PC-9 (cell line): ENCODE data around the gene MTIF3. TPM values are rescaled to one million over a fixed set of nuclear protein-coding genes. Genes with fewer than 3 reads are reported as not detected.

Experiments used
- Bru-seq: library from RNA; stranded (reverse); fragments of 400-500 nt; gene quantifications from one replicate; lab custom pipeline; 2021; lab: Mats Ljungman, UMichigan
- BruChase-seq, 2 experiments: library from RNA; stranded (reverse); fragments of 400-500 nt; gene quantifications; one replicate each; lab custom pipeline; 2021; lab: Mats Ljungman, UMichigan
- BruUV-seq: library from RNA; stranded (reverse); fragments of 400-500 nt; replicated peaks from 2 replicates; lab custom pipeline; 2021; lab: Mats Ljungman, UMichigan
- CTCF ChIA-PET: fragments of 300-600 bp; sonication (Branson Sonifier 250); formaldehyde crosslinking; loops from one replicate; lab custom pipeline; 2022; ENCODE audit warnings: antibody characterized with exemption; lab: Charles Lee
- POLR2A ChIA-PET: fragments of 300-600 bp; sonication (Branson Sonifier 250); formaldehyde crosslinking; loops from one replicate; lab custom pipeline; 2022; ENCODE audit warnings: antibody characterized with exemption; ENCODE audit not compliant: unreplicated experiment; lab: Charles Lee
- DNase-seq, 2 experiments: peaks; one replicate each; pipeline versions ENCODE4 v3.0.0 to v3.0.0-alpha.2; 2015 to 2022; ENCODE audit warnings: mixed read lengths in 1 of 2
- H2AFZ ChIP-seq: fragments of 200-600 bp; sonication (generic); 2 replicates; pipeline ENCODE4 v1.8.1; 2017; ENCODE audit warnings: antibody characterized with exemption
- H3F3A ChIP-seq: fragments of 200-600 bp; sonication (generic); 2 replicates; pipeline ENCODE4 v1.8.1; 2017; ENCODE audit warnings: antibody characterized with exemption, mild to moderate bottlenecking, low read depth; ENCODE audit not compliant: insufficient read depth
- H3K27ac ChIP-seq: fragments of 200-600 bp; sonication (generic); 2 replicates; pipeline ENCODE4 v1.6.1; 2016; ENCODE audit warnings: mixed run types
- H3K27me3 ChIP-seq: fragments of 200-600 bp; sonication (generic); 2 replicates; pipeline ENCODE4 v1.6.1; 2016; ENCODE audit warnings: low read depth, mixed run types; ENCODE audit not compliant: insufficient read depth
- H3K36me3 ChIP-seq: fragments of 200-600 bp; sonication (generic); 2 replicates; pipeline ENCODE4 v1.6.1; 2016; ENCODE audit warnings: low read depth, mixed run types
- H3K4me1 ChIP-seq: fragments of 200-600 bp; sonication (generic); replicated peaks from 2 replicates; pipeline ENCODE4 v1.6.1; 2016; ENCODE audit warnings: mixed run types; ENCODE audit not compliant: insufficient read depth
- H3K4me2 ChIP-seq: fragments of 200-600 bp; sonication (generic); 2 replicates; pipeline ENCODE4 v1.6.1; 2017; ENCODE audit warnings: mixed run types
- H3K4me3 ChIP-seq: fragments of 200-600 bp; sonication (generic); 2 replicates; pipeline ENCODE4 v1.6.1; 2016; ENCODE audit warnings: mixed run types
- H3K79me2 ChIP-seq: fragments of 200-600 bp; sonication (generic); 2 replicates; pipeline ENCODE4 v1.6.1; 2017; ENCODE audit warnings: low read depth, mixed run types
- H3K9me2 ChIP-seq: fragments of 200-600 bp; sonication (generic); 2 replicates; pipeline ENCODE4 v1.8.1; 2017; ENCODE audit warnings: mild to moderate bottlenecking; ENCODE audit not compliant: insufficient read depth
- H3K9me3 ChIP-seq: fragments of 200-600 bp; sonication (generic); 2 replicates; pipeline ENCODE4 v1.8.1; 2016; ENCODE audit warnings: low read depth; ENCODE audit not compliant: insufficient read depth
- H4K20me1 ChIP-seq: fragments of 200-600 bp; sonication (generic); 2 replicates; pipeline ENCODE4 v1.8.1; 2017; ENCODE audit not compliant: insufficient read depth
- EZH2 ChIP-seq: fragments of 200-600 bp; sonication (generic); IDR thresholded peaks from 2 replicates; pipeline ENCODE4 v1.8.0; 2017; ENCODE audit warnings: antibody characterized with exemption, low read depth
- intact Hi-C: fragments of 100-400 bp; cut with micrococcal nuclease; formaldehyde crosslinking; loops from one replicate; pipeline ENCODE4 v1.10.0; 2022; ENCODE audit not compliant: unreplicated experiment
- long read RNA-seq: library from polyadenylated mRNA; stranded (forward); transcript quantifications from one replicate; pipeline ENCODE4 v2.0.0, GENCODE V29; 2022
- total RNA-seq: library from RNA; stranded (reverse); gene quantifications from 2 replicates; pipeline ENCODE4 v1.2.3, GENCODE V29; 2021
- TF ChIP-seq, protein P1 (sequence below): fragments of 200-600 bp; sonication (generic); conservative IDR thresholded peaks from 2 replicates; pipeline ENCODE4 v1.6.1; 2017; ENCODE audit warnings: mixed run types, antibody characterized with exemption, mild to moderate bottlenecking, moderate library complexity

The MTIF3 gene
- total RNA-seq (22.9 and 28.3 TPM in 2 replicates), Bru-seq, nascent RNA (percentile 65 among the genes with signal in this experiment), BruChase-seq, experiment 1, labeled RNA remaining after a 2-hour chase (percentile 74 among the genes with signal in this experiment), BruChase-seq, experiment 2, labeled RNA remaining after a 6-hour chase (percentile 66 among the genes with signal in this experiment)
- long read RNA-seq, transcript MTIF3-202 (5 exons, 1,005 nt), result major isoform, 24 of 54 reads
- long read RNA-seq, transcript MTIF3-203 (3 exons, 889 nt), result minor isoform, 6 of 54 reads
- long read RNA-seq, partial matches to known transcripts, result 1 of 54 reads
- long read RNA-seq, other reads (novel, unspliced or antisense), result 23 of 54 reads

- peak within 1 kb of the TSS; percentile 100 for H3K4me2 ChIP-seq
- H3K27me3 ChIP-seq, result no peaks in the 10 kb centered on the region
- no peaks in the 10 kb centered on the region for H4K20me1 ChIP-seq
- H3K79me2 ChIP-seq, result peaks cover 40% of the 10 kb centered on the region
- peak within 1 kb of the TSS; percentile 83 for H3K4me3 ChIP-seq
- peaks cover 36% of the 10 kb centered on the region for H3F3A ChIP-seq
- TF ChIP-seq, protein P1, sequence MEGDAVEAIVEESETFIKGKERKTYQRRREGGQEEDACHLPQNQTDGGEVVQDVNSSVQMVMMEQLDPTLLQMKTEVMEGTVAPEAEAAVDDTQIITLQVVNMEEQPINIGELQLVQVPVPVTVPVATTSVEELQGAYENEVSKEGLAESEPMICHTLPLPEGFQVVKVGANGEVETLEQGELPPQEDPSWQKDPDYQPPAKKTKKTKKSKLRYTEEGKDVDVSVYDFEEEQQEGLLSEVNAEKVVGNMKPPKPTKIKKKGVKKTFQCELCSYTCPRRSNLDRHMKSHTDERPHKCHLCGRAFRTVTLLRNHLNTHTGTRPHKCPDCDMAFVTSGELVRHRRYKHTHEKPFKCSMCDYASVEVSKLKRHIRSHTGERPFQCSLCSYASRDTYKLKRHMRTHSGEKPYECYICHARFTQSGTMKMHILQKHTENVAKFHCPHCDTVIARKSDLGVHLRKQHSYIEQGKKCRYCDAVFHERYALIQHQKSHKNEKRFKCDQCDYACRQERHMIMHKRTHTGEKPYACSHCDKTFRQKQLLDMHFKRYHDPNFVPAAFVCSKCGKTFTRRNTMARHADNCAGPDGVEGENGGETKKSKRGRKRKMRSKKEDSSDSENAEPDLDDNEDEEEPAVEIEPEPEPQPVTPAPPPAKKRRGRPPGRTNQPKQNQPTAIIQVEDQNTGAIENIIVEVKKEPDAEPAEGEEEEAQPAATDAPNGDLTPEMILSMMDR, result no peak
- no peak for TF ChIP-seq EZH2
- peak; percentile 90 to 92 for DNase-seq
- H3K4me1 ChIP-seq, result peaks cover 25% of the 10 kb centered on the region
- H2AFZ ChIP-seq, result peak within 1 kb of the TSS; percentile 97
- no peaks in the 10 kb centered on the region for H3K9me2 ChIP-seq
- ChIA-PET CTCF (no interaction called here), POLR2A (interaction anchor here (0.6 to 0.7 kb wide), 3 partner anchors 14 to 67 kb away, joined by 3 to 6 read pairs (median 5); no protein-coding TSS in a partner anchor)
- no TSS peak for BruUV-seq
- no peaks in the 10 kb centered on the region for H3K36me3 ChIP-seq
- peak within 1 kb of the TSS; percentile 94 for H3K27ac ChIP-seq
- intact Hi-C loops, result loop anchor here (1.0 kb wide), 2 partner anchors 25 to 171 kb away; partner anchors contain the start of gene POLR1D
- no peaks in the 10 kb centered on the region for H3K9me3 ChIP-seq
Observed at GRCh38 chr13:27449936-27450828, at the start of gene MTIF3. Gene MTIF3 (minus strand): TSS chr13:27450564. CDS start chr13:27440448, 10,116 bp downstream.

GRCh38 chr13:27497563-27498230 is 47.3 kb upstream of the MTIF3 start:
- POLR2A ChIA-PET, result no interaction called here
- Histone ChIP-seq H3K27ac (no peak overlapping the region), H3K9me3 (no peaks in the 10 kb centered on the region), H3K36me3 (no peaks in the 10 kb centered on the region), H3K4me3 (no peak overlapping the region), H3K4me1 (no peaks in the 10 kb centered on the region), H3K4me2 (no peak overlapping the region), H3K9me2 (no peaks in the 10 kb centered on the region), H4K20me1 (no peaks in the 10 kb centered on the region), H3K27me3 (peaks cover 28% of the 10 kb centered on the region), H3K79me2 (no peaks in the 10 kb centered on the region), H2AFZ (no peak overlapping the region), H3F3A (no peaks in the 10 kb centered on the region)
- CTCF ChIA-PET, result no interaction called here
- DNase-seq, result no peak
- BruUV-seq, result no TSS peak
- no peak for TF ChIP-seq EZH2
- TF ChIP-seq, protein P1, result no peak
- intact Hi-C loops, result no loop called here
